WTC11 (cell line): ENCODE measurements around the gene KCNIP3. TPM values are rescaled to one million over a fixed set of nuclear protein-coding genes. Genes with fewer than 3 reads are reported as not detected.
"Not testable (repeated sequence)": the region's sequence is repeated elsewhere in the genome, so short reads cannot be mapped to it uniquely, and the experiment has no call there.

Experiments
- ATAC-seq: fragments of 200-7000 bp; cut with Tn5 transposase; 2 replicates; pipeline ENCODE4 v1.10.0; 2021; ENCODE audit warnings: mild to moderate bottlenecking, moderate library complexity
- CTCF ChIA-PET: fragments of 300-600 bp; sonication (Branson Sonifier 250); formaldehyde crosslinking; loops from one replicate; lab custom pipeline; 2021; ENCODE audit warnings: antibody characterized with exemption; lab: Charles Lee
- POLR2A ChIA-PET: fragments of 350-600 bp; sonication (Branson Sonifier 250); formaldehyde crosslinking; loops from one replicate; lab custom pipeline; 2021; ENCODE audit warnings: antibody characterized with exemption; lab: Charles Lee
- DNase-seq: peaks from one replicate; pipeline ENCODE4 v3.0.0; 2021; ENCODE audit warnings: low spot score
- H3K27ac Mint-ChIP-seq: 2 replicates; pipeline ENCODE4 v1.8.0; 2021; ENCODE audit warnings: mixed read lengths
- H3K27me3 Mint-ChIP-seq: 2 replicates; pipeline ENCODE4 v1.8.0; 2021; ENCODE audit warnings: low read depth, mild to moderate bottlenecking, moderate library complexity, mixed read lengths
- H3K36me3 Mint-ChIP-seq: 2 replicates; pipeline ENCODE4 v1.8.0; 2021; ENCODE audit warnings: mixed read lengths
- H3K4me1 Mint-ChIP-seq: 2 replicates; pipeline ENCODE4 v1.8.0; 2022; ENCODE audit warnings: mixed read lengths
- H3K4me3 Mint-ChIP-seq: 2 replicates; pipeline ENCODE4 v1.8.0; 2021; ENCODE audit warnings: mild to moderate bottlenecking, moderate library complexity, mixed read lengths
- H3K9me3 Mint-ChIP-seq: 2 replicates; pipeline ENCODE4 v1.8.0; 2021; ENCODE audit warnings: mixed read lengths
- ATF1 ChIP-seq: sonication (generic); formaldehyde crosslinking; IDR thresholded peaks from 2 replicates; pipeline ENCODE4 v1.8.1; 2023; ENCODE audit warnings: mild to moderate bottlenecking, moderate library complexity, missing genetic modification reagents
- CREB1 ChIP-seq: sonication (generic); formaldehyde crosslinking; IDR thresholded peaks from 2 replicates; pipeline ENCODE4 v1.8.0; 2023; ENCODE audit warnings: mild to moderate bottlenecking, missing genetic modification reagents
- EMX1 ChIP-seq: fragments of 250-450 bp; sonication (Bioruptor Pico); IDR thresholded peaks from 2 replicates; pipeline ENCODE4 v1.8.0; 2021; ENCODE audit warnings: mild to moderate bottlenecking
- FOXP1 ChIP-seq: sonication (generic); formaldehyde crosslinking; IDR thresholded peaks from 2 replicates; pipeline ENCODE4 v1.8.0; 2022; ENCODE audit warnings: missing genetic modification reagents, mild to moderate bottlenecking, moderate library complexity, borderline replicate concordance
- GRHL2 ChIP-seq: fragments of 250-450 bp; sonication (Bioruptor Pico); IDR thresholded peaks from 2 replicates; pipeline ENCODE4 v1.8.0; 2022; ENCODE audit warnings: mild to moderate bottlenecking, moderate library complexity; ENCODE audit not compliant: insufficient replicate concordance, severe bottlenecking
- MYBL2 ChIP-seq: sonication (generic); formaldehyde crosslinking; IDR thresholded peaks from 2 replicates; pipeline ENCODE4 v1.8.1; 2023; ENCODE audit warnings: mild to moderate bottlenecking, moderate library complexity, missing genetic modification reagents
- NFE2L1 ChIP-seq: sonication (generic); formaldehyde crosslinking; IDR thresholded peaks from 2 replicates; pipeline ENCODE4 v1.8.1; 2023; ENCODE audit warnings: missing genetic modification reagents
- NR2C2 ChIP-seq: sonication (generic); formaldehyde crosslinking; IDR thresholded peaks from 2 replicates; pipeline ENCODE4 v1.8.0; 2022; ENCODE audit warnings: mild to moderate bottlenecking, missing genetic modification reagents
- OVOL2 ChIP-seq: fragments of 250-450 bp; sonication (Bioruptor Pico); IDR thresholded peaks from 2 replicates; pipeline ENCODE4 v1.9.0; 2021; ENCODE audit warnings: mild to moderate bottlenecking, borderline replicate concordance
- RORB ChIP-seq: fragments of 250-450 bp; sonication (Bioruptor Pico); IDR thresholded peaks from 2 replicates; pipeline ENCODE4 v1.9.0; 2021; ENCODE audit warnings: mild to moderate bottlenecking
- TP53 ChIP-seq: sonication (generic); formaldehyde crosslinking; IDR thresholded peaks from 2 replicates; pipeline ENCODE4 v1.8.1; 2023; ENCODE audit warnings: mild to moderate bottlenecking, missing genetic modification reagents
- ZBTB21 ChIP-seq: sonication (generic); formaldehyde crosslinking; IDR thresholded peaks from 2 replicates; pipeline ENCODE4 v1.8.1; 2023; ENCODE audit warnings: mild to moderate bottlenecking, missing genetic modification reagents, borderline replicate concordance
- ZNF317 ChIP-seq: sonication (generic); formaldehyde crosslinking; IDR thresholded peaks from 2 replicates; pipeline ENCODE4 v1.8.1; 2023; ENCODE audit warnings: low read depth, mild to moderate bottlenecking, moderate library complexity, missing genetic modification reagents, borderline replicate concordance
- total RNA-seq: library from RNA; stranded (reverse); gene quantifications from 3 replicates; pipeline ENCODE4 v1.2.3, GENCODE V29; 2021
- TF ChIP-seq, protein P1 (sequence below): sonication (generic); formaldehyde crosslinking; IDR thresholded peaks from 2 replicates; pipeline ENCODE4 v1.8.0; 2023; ENCODE audit warnings: missing genetic modification reagents
- TF ChIP-seq, protein P2 (sequence below): fragments of 250-450 bp; sonication (Bioruptor Pico); IDR thresholded peaks from 2 replicates; pipeline ENCODE4 v2.1.2; 2022; ENCODE audit warnings: mild to moderate bottlenecking, moderate library complexity
- TF ChIP-seq, protein P3 (sequence below): sonication (generic); formaldehyde crosslinking; conservative IDR thresholded peaks from 2 replicates; pipeline ENCODE4 v1.8.1; 2022; ENCODE audit warnings: mild to moderate bottlenecking, missing genetic modification reagents
- TF ChIP-seq, protein P4 (sequence below): sonication (generic); formaldehyde crosslinking; IDR thresholded peaks from 2 replicates; pipeline ENCODE4 v1.8.1; 2022; ENCODE audit warnings: mild to moderate bottlenecking, moderate library complexity, missing genetic modification reagents
- TF ChIP-seq, protein P5 (sequence below): fragments of 250-450 bp; sonication (Bioruptor Pico); IDR thresholded peaks from 2 replicates; pipeline ENCODE4 v1.9.0; 2021; ENCODE audit warnings: mild to moderate bottlenecking
- TF ChIP-seq, protein P6 (sequence below): sonication (generic); formaldehyde crosslinking; IDR thresholded peaks from 2 replicates; pipeline ENCODE4 v1.8.0; 2022; ENCODE audit warnings: mild to moderate bottlenecking, missing genetic modification reagents
- TF ChIP-seq, protein P7 (sequence below): sonication (generic); formaldehyde crosslinking; IDR thresholded peaks from 2 replicates; pipeline ENCODE4 v1.8.0; 2023; ENCODE audit warnings: missing genetic modification reagents, mild to moderate bottlenecking, borderline replicate concordance
- TF ChIP-seq, protein P8 (sequence below): sonication (generic); formaldehyde crosslinking; IDR thresholded peaks from 2 replicates; pipeline ENCODE4 v1.8.1; 2023; ENCODE audit warnings: mild to moderate bottlenecking, missing genetic modification reagents, moderate library complexity
- TF ChIP-seq, protein P9 (sequence below): sonication (generic); formaldehyde crosslinking; IDR thresholded peaks from 2 replicates; pipeline ENCODE4 v1.8.1; 2023; ENCODE audit warnings: mild to moderate bottlenecking, missing genetic modification reagents

The KCNIP3 gene
- total RNA-seq, 1 experiment from 2014 or later: 2.1 TPM

DNA sequence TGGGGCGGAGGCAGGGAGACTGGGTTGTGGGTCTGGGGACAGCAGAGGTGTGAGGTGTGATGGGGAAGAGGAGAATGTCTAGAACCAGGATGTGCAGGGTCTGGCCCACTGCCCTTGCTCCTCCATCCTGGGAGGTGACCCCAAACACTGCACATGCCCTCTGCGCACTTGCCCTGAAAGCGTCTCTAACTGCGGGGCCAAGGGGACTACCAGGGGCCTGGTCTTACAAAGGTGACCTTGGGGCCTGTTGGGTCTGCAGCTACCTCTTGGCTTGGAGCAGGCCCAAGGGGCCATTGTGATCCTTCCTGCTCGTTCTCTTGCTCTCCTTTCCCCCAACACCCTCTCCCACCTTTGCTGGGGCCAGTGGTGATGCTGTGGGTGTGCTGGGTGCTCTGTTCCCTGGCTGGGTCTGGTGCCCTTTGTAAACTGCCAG is 57.3 kb downstream of the KCNIP3 start:
- CTCF ChIA-PET: interaction anchor here (0.8 to 1.2 kb wide), 2 partner anchors 9 to 123 kb away, joined by 3 to 4 read pairs; no protein-coding TSS in a partner anchor
- Mint-ChIP-seq H3K27me3 (peaks cover 4% of the 10 kb centered on the region; the same call in 1 of the 2 replicates), H3K27ac (no peak overlapping the region), H3K9me3 (peaks cover 10% of the 10 kb centered on the region; the same call in 1 of the 2 replicates), H3K4me1 (no peaks in the 10 kb centered on the region), H3K36me3 (no peaks in the 10 kb centered on the region), H3K4me3 (no peak overlapping the region)
- POLR2A ChIA-PET: no interaction called here
- ATAC-seq: no peak
- DNase-seq: no peak
- TF ChIP-seq NFE2L1 (CRISPR knock-in tag): no peak
- TF ChIP-seq RORB (CRISPR knock-in tag): no peak
- TF ChIP-seq, protein P1, sequence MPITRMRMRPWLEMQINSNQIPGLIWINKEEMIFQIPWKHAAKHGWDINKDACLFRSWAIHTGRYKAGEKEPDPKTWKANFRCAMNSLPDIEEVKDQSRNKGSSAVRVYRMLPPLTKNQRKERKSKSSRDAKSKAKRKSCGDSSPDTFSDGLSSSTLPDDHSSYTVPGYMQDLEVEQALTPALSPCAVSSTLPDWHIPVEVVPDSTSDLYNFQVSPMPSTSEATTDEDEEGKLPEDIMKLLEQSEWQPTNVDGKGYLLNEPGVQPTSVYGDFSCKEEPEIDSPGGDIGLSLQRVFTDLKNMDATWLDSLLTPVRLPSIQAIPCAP (CRISPR knock-in tag): no peak
- no peak for TF ChIP-seq ZNF317 (CRISPR knock-in tag)
- TF ChIP-seq GRHL2 (CRISPR knock-in tag): no peak
- TF ChIP-seq OVOL2 (CRISPR knock-in tag): no peak

DNA sequence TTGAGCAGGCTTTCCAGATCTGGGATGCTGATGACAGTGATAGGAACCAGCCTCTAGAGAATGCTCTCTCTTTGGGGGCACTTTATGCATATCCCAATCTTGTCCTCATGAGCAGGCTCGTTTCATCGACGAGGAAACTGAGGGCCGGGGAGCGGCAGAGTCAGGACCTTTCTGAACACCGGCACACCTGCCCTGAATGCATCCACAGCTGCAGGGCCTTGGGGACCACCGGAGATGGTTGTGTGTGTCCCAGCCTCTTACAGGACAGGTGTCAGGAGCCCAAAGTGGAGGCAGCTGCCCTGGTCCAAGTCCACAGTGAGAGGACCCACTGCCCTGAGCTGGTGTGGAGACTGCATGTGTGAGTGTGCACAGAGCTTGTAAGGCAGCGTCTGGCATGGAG is 57.8 kb downstream of the KCNIP3 start:
- ChIA-PET CTCF (interaction anchor here (0.8 to 1.2 kb wide), 2 partner anchors 10 to 123 kb away, joined by 3 to 4 read pairs; no protein-coding TSS in a partner anchor), POLR2A (no interaction called here)
- DNase-seq (no peak), ATAC-seq (no peak)
- H3K27ac Mint-ChIP-seq: no peak overlapping the region
- peaks cover 10% of the 10 kb centered on the region; the same call in 1 of the 2 replicates for H3K9me3 Mint-ChIP-seq
- H3K36me3 Mint-ChIP-seq: no peaks in the 10 kb centered on the region
- H3K27me3 Mint-ChIP-seq: peaks cover 4% of the 10 kb centered on the region; the same call in 1 of the 2 replicates
- TF ChIP-seq, protein P2, sequence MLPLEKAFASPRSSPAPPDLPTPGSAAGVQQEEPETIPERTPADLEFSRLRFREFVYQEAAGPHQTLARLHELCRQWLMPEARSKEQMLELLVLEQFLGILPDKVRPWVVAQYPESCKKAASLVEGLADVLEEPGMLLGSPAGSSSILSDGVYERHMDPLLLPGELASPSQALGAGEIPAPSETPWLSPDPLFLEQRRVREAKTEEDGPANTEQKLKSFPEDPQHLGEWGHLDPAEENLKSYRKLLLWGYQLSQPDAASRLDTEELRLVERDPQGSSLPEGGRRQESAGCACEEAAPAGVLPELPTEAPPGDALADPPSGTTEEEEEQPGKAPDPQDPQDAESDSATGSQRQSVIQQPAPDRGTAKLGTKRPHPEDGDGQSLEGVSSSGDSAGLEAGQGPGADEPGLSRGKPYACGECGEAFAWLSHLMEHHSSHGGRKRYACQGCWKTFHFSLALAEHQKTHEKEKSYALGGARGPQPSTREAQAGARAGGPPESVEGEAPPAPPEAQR (CRISPR knock-in tag): no peak
- TF ChIP-seq, protein P3, sequence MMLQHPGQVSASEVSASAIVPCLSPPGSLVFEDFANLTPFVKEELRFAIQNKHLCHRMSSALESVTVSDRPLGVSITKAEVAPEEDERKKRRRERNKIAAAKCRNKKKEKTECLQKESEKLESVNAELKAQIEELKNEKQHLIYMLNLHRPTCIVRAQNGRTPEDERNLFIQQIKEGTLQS: no peak
- TF ChIP-seq, protein P4, sequence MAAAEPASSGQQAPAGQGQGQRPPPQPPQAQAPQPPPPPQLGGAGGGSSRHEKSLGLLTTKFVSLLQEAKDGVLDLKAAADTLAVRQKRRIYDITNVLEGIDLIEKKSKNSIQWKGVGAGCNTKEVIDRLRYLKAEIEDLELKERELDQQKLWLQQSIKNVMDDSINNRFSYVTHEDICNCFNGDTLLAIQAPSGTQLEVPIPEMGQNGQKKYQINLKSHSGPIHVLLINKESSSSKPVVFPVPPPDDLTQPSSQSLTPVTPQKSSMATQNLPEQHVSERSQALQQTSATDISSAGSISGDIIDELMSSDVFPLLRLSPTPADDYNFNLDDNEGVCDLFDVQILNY (CRISPR knock-in tag): no peak
- TF ChIP-seq, protein P5, sequence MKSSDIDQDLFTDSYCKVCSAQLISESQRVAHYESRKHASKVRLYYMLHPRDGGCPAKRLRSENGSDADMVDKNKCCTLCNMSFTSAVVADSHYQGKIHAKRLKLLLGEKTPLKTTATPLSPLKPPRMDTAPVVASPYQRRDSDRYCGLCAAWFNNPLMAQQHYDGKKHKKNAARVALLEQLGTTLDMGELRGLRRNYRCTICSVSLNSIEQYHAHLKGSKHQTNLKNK (CRISPR knock-in tag): no peak
- no peak for TF ChIP-seq CREB1 (CRISPR knock-in tag)
- TF ChIP-seq, protein P6, sequence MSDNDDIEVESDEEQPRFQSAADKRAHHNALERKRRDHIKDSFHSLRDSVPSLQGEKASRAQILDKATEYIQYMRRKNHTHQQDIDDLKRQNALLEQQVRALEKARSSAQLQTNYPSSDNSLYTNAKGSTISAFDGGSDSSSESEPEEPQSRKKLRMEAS (CRISPR knock-in tag): no peak
- TF ChIP-seq, protein P7, sequence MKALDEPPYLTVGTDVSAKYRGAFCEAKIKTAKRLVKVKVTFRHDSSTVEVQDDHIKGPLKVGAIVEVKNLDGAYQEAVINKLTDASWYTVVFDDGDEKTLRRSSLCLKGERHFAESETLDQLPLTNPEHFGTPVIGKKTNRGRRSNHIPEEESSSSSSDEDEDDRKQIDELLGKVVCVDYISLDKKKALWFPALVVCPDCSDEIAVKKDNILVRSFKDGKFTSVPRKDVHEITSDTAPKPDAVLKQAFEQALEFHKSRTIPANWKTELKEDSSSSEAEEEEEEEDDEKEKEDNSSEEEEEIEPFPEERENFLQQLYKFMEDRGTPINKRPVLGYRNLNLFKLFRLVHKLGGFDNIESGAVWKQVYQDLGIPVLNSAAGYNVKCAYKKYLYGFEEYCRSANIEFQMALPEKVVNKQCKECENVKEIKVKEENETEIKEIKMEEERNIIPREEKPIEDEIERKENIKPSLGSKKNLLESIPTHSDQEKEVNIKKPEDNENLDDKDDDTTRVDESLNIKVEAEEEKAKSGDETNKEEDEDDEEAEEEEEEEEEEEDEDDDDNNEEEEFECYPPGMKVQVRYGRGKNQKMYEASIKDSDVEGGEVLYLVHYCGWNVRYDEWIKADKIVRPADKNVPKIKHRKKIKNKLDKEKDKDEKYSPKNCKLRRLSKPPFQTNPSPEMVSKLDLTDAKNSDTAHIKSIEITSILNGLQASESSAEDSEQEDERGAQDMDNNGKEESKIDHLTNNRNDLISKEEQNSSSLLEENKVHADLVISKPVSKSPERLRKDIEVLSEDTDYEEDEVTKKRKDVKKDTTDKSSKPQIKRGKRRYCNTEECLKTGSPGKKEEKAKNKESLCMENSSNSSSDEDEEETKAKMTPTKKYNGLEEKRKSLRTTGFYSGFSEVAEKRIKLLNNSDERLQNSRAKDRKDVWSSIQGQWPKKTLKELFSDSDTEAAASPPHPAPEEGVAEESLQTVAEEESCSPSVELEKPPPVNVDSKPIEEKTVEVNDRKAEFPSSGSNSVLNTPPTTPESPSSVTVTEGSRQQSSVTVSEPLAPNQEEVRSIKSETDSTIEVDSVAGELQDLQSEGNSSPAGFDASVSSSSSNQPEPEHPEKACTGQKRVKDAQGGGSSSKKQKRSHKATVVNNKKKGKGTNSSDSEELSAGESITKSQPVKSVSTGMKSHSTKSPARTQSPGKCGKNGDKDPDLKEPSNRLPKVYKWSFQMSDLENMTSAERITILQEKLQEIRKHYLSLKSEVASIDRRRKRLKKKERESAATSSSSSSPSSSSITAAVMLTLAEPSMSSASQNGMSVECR: no peak
- TF ChIP-seq FOXP1 (CRISPR knock-in tag): no peak
- no peak for TF ChIP-seq EMX1
- no peak for TF ChIP-seq RORB (CRISPR knock-in tag)
- TF ChIP-seq, protein P8, sequence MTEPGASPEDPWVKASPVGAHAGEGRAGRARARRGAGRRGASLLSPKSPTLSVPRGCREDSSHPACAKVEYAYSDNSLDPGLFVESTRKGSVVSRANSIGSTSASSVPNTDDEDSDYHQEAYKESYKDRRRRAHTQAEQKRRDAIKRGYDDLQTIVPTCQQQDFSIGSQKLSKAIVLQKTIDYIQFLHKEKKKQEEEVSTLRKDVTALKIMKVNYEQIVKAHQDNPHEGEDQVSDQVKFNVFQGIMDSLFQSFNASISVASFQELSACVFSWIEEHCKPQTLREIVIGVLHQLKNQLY (CRISPR knock-in tag): no peak
- TF ChIP-seq, protein P9, sequence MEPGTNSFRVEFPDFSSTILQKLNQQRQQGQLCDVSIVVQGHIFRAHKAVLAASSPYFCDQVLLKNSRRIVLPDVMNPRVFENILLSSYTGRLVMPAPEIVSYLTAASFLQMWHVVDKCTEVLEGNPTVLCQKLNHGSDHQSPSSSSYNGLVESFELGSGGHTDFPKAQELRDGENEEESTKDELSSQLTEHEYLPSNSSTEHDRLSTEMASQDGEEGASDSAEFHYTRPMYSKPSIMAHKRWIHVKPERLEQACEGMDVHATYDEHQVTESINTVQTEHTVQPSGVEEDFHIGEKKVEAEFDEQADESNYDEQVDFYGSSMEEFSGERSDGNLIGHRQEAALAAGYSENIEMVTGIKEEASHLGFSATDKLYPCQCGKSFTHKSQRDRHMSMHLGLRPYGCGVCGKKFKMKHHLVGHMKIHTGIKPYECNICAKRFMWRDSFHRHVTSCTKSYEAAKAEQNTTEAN: no peak
- no peak for TF ChIP-seq TP53 (CRISPR knock-in tag)
- TF ChIP-seq ZBTB21: no peak
- TF ChIP-seq NR2C2: no peak
- TF ChIP-seq MYBL2 (CRISPR knock-in tag): no peak
- no peak for TF ChIP-seq ATF1
- no peak overlapping the region for H3K4me3 Mint-ChIP-seq
- no peaks in the 10 kb centered on the region for H3K4me1 Mint-ChIP-seq

DNA sequence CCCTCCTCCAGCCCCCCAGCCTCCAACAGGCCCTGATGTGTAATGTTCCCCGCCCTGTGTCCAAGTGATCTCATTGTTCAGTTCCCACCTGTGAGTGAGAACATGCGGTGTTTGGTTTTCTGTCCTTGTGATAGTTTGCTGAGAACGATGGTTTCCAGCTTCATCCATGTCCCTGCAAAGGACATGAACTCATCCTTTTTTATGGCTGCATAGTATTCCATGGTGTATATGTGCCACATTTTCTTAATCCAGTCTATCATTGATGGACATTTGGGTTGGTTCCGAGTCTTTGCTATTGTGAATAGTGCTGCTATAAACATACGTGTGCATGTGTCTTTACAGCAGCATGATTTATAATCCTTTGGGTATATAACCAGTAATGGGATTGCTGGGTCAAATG is 58.3 kb downstream of the KCNIP3 start:
- DNase-seq, ATAC-seq, H3K36me3 Mint-ChIP-seq, CTCF ChIA-PET, POLR2A ChIA-PET, H3K4me1 Mint-ChIP-seq, H3K4me3 Mint-ChIP-seq, H3K9me3 Mint-ChIP-seq, H3K27ac Mint-ChIP-seq, H3K27me3 Mint-ChIP-seq: not testable (repeated sequence)
